Omental fat pad (tissue), 4 donors: ENCODE data around the gene FGF1. TPM values are rescaled to one million over a fixed set of nuclear protein-coding genes. Genes with fewer than 3 reads are reported as not detected.

Source experiments
- ATAC-seq: fragments of 150-250 bp; one replicate; pipeline ENCODE4 v1.9.1; 2016; ENCODE audit warnings: mild to moderate bottlenecking, moderate library complexity; ENCODE audit not compliant: low FRiP score
- DNase-seq: peaks from one replicate; pipeline ENCODE4 v3.0.0-alpha.2; 2019; ENCODE audit warnings: low spot score
- CTCF ChIP-seq, 3 donors: fragments of 450-650 bp; IDR thresholded peaks; one replicate each; pipeline ENCODE4 v1.5.1; 2016 to 2017; ENCODE audit warnings: antibody characterized with exemption in 3 of 3, mild to moderate bottlenecking in 3 of 3, moderate library complexity in 2 of 3
- total RNA-seq, 4 donors: library from RNA; depleted of rRNA; stranded (reverse); fragments of >200 nt; gene quantifications; one replicate each; pipeline ENCODE4 v1.1.0, GENCODE V29; 2016

FGF1 gene
- total RNA-seq, 4 donors from 2014 or later, result 2.2 to 43.1 (median 34.3) TPM

DNA sequence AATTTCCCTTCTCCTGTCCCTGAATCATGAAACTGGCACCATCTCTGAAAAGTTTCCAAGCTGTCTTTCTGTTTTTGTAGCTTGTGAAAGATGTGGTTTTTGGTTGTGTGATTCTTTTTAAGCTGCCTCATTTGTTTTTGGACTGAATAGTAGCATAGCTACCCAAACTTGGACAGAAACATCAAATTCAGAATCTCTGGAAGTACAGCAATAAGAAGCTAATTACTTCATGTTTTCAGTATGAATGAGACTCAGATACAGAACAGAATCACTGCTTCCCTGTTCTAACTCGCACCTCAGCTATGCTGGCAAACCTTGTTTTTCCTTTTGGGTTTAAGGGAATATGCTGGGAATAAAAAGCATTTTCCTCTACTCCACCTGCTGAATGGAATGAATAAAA is 101.0 kb downstream of the FGF1 start:
- no peak for TF ChIP-seq CTCF (IDR thresholded peaks at IDR 0.05)
- ATAC-seq (no peak), DNase-seq (no peak)

GRCh38 chr5:142578161-142578830 is 107.6 kb downstream of the FGF1 start:
- no peak for ATAC-seq
- no peak for DNase-seq
- no peak for TF ChIP-seq CTCF (IDR thresholded peaks at IDR 0.05)

- TF ChIP-seq CTCF (IDR thresholded peaks at IDR 0.05), result no peak
- ATAC-seq, result no peak
- DNase-seq, result no peak
Observed at GRCh38 chr5:142576804-142577203, 109.1 kb downstream of the FGF1 start.

DNA sequence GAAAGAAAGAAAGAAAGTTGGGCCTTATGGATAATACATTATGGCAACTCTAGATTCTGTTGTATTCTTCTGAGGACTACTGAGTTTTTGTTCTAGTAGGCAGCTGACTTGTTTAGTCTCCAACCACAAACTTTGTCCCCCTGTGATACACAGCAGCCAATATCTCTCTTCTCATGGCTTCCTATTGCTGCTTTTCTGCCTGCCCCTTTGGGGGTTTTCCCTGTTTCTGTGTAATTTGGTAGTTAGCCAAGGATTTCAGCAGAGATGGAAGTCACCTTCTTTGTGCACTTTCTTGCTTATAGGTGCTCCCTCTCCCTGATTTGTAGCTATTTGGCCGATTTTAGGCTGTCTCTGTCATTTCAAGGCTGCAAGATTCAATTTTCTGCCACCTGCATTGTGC is 109.6 kb downstream of the FGF1 start:
- DNase-seq (no peak), ATAC-seq (no peak)
- no peak for TF ChIP-seq CTCF (IDR thresholded peaks at IDR 0.05)

GRCh38 chr5:142572006-142572405 is 113.9 kb downstream of the FGF1 start:
- ATAC-seq (no peak), DNase-seq (no peak)
- TF ChIP-seq CTCF (IDR thresholded peaks at IDR 0.05), result no peak

DNA sequence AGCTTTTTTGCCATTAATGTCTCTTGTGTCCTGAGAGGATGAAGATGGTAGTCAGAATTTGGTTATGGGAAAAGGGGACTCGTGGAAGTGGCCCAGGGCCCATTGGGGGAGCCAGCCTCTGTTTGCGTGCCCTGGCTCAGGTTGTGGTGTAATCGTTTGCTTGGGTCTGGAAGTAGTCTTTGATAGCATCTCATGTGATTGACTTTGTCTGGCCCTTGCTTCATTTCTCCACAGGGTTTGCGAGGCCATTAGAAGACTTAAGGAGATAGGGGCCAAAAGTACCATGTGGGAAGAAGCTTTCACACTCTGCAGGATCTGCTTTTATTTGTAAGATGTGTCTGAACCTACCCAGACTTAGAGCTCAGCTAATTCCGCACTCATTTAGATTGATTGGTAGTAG is 114.5 kb downstream of the FGF1 start:
- DNase-seq (no peak), ATAC-seq (no peak)
- no peak for TF ChIP-seq CTCF (IDR thresholded peaks at IDR 0.05)

DNA sequence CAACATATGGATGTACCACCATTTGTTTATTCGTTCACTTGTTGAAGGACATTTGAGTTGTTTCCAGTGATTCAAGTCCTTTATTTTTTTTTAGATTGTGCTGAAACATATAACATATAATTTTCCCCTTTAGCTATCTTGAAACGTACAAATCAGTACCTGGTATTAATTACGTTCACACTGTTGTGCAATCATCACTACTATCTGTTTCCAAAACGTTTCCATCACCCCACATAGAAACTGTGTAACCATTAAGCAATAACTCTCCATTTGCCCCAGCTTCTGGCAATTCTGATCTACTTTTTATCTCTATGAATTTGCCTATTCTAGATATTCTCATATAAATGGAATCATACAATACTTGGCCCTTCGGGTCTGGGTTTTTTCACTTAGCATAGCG is 116.0 kb downstream of the FGF1 start:
- ATAC-seq (peak; percentile 29), DNase-seq (no peak)
- TF ChIP-seq CTCF (IDR thresholded peaks at IDR 0.05), result no peak
